ENCODE data around the gene JRKL. TPM values are rescaled to one million over a fixed set of nuclear protein-coding genes. Genes with fewer than 3 reads are reported as not detected.

The JRKL gene
- 9.0 and 9.1 TPM in 2 replicates for total RNA-seq

GRCh38 chr11:96389720-96390487, at the start of gene JRKL, which contains the start of gene CCDC82:
JRKL (plus strand) TSS chr11:96390013; CDS start chr11:96390650, 637 bp downstream.
CCDC82 (minus strand) TSS chr11:96389912; CDS start chr11:96384747, 5,165 bp downstream.

GRCh38 chr11:96342961-96343711, 46.7 kb upstream of the JRKL start, which contains the start of gene MAML2:
MAML2 (minus strand) TSS chr11:96343195; CDS start chr11:96341895, 1,300 bp downstream.

Small RNAs within 50 kb of the gene (small RNA-seq; reads per million reads assigned to genes)
- not detected for gene MIR1260B

Other genes starting within 250 kb of the JRKL start
- gene MAML2, start 46.8 kb upstream of the JRKL start, total RNA-seq = 31.2 and 33.4 TPM in 2 replicates
- 12.9 and 16.9 TPM in 2 replicates for gene CCDC82, start 101 bp upstream of the JRKL start, total RNA-seq